Measurements from ENCODE around the gene RNF41. TPM values are rescaled to one million over a fixed set of nuclear protein-coding genes. Genes with fewer than 3 reads are reported as not detected.

The RNF41 gene
- total and polyA plus RNA-seq, 2 of the 13 experiments (the other 11 are each of a cell fraction or from before 2014, with no cell fraction given): 27.1 to 39.4 TPM

DNA sequence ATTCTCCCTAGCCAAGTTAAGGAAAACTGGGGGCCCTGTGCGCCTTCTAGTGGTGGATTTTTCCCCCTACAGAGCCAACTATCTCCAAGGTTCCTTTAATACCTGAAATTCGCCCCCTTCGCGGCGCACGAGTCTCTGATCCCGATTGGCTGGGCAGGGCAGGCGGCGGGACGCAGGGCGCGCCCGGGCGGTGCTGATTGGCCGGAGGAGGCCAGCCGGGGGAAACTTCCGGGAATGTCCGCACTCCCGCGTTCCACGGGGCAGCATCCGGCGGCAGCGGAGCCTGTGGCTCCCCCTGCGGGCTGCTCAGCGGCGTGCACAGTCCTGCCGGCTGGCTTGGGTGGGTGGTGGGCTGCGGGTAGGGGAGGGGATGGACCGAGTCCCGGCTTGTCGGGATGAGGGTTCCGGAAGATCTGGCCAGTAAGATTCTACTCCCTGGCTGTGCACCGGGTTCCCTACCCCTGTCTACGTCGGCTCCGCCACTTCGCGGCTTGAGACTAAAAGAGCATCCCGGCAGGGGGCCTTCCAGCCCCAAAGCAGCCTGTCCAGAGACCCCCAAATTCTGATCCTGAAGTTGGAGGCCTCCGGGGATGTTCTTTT is 2.5 kb upstream of the RNF41 start, which contains the start of gene NABP2 (continued):
- TF ChIP-seq ATF7-NPFF (CRISPR knock-in tag; IDR thresholded peaks at IDR 0.05; ENCODE audit: low read depth): peak; percentile 68; the same call in 1 of the 2 replicates
- TF ChIP-seq HES4 (CRISPR knock-in tag; IDR thresholded peaks at IDR 0.05; ENCODE audit: borderline replicate concordance): no peak
- TF ChIP-seq RAD51 (IDR thresholded peaks at IDR 0.05; ENCODE audit: borderline replicate concordance): no peak
- TF ChIP-seq, protein P1, sequence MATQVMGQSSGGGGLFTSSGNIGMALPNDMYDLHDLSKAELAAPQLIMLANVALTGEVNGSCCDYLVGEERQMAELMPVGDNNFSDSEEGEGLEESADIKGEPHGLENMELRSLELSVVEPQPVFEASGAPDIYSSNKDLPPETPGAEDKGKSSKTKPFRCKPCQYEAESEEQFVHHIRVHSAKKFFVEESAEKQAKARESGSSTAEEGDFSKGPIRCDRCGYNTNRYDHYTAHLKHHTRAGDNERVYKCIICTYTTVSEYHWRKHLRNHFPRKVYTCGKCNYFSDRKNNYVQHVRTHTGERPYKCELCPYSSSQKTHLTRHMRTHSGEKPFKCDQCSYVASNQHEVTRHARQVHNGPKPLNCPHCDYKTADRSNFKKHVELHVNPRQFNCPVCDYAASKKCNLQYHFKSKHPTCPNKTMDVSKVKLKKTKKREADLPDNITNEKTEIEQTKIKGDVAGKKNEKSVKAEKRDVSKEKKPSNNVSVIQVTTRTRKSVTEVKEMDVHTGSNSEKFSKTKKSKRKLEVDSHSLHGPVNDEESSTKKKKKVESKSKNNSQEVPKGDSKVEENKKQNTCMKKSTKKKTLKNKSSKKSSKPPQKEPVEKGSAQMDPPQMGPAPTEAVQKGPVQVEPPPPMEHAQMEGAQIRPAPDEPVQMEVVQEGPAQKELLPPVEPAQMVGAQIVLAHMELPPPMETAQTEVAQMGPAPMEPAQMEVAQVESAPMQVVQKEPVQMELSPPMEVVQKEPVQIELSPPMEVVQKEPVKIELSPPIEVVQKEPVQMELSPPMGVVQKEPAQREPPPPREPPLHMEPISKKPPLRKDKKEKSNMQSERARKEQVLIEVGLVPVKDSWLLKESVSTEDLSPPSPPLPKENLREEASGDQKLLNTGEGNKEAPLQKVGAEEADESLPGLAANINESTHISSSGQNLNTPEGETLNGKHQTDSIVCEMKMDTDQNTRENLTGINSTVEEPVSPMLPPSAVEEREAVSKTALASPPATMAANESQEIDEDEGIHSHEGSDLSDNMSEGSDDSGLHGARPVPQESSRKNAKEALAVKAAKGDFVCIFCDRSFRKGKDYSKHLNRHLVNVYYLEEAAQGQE (IDR thresholded peaks at IDR 0.05; ENCODE audit: borderline replicate concordance in 1 of 2, low read depth in 1 of 2, low read length in 2 of 2): peak in 1 of 2 experiments; percentile 53; a peak in 1 of 4 replicates
- TF ChIP-seq ZNF629 (CRISPR knock-in tag; conservative IDR thresholded peaks at IDR 0.05): no peak
- no peak for TF ChIP-seq GPN1 (CRISPR knock-in tag; IDR thresholded peaks at IDR 0.05; ENCODE audit: borderline replicate concordance)
- TF ChIP-seq MEF2D (CRISPR knock-in tag; IDR thresholded peaks at IDR 0.05): 0 out of 2 replicates have a peak, but pooled peaks have one; percentile 56
- peak; percentile 86 for TF ChIP-seq GATAD1 (CRISPR knock-in tag; IDR thresholded peaks at IDR 0.05)
- TF ChIP-seq ZKSCAN8 (CRISPR knock-in tag; IDR thresholded peaks at IDR 0.05; ENCODE audit: borderline replicate concordance): no peak
- TF ChIP-seq CREM (IDR thresholded peaks at IDR 0.05): peak; percentile 14; the same call in 1 of the 2 replicates
- TF ChIP-seq CREM (CRISPR knock-in tag; IDR thresholded peaks at IDR 0.05): no peak
- TF ChIP-seq ZBTB25 (CRISPR knock-in tag; IDR thresholded peaks at IDR 0.05): peak; percentile 60; the same call in 1 of the 2 replicates
- TF ChIP-seq HOXD1 (CRISPR knock-in tag; IDR thresholded peaks at IDR 0.05): 0 out of 2 replicates have a peak, but pooled peaks have one; percentile 59
- peak; percentile 60; the same call in 1 of the 3 replicates for TF ChIP-seq MXI1 (IDR thresholded peaks at IDR 0.05; ENCODE audit: borderline replicate concordance, low read depth, low read length)
- TF ChIP-seq POLR2AphosphoS5 (IDR thresholded peaks at IDR 0.05; ENCODE audit: low read depth, low read length): no peak; the same call in 1 of the 2 replicates
- TF ChIP-seq THAP11 (CRISPR knock-in tag; IDR thresholded peaks at IDR 0.05): peak; percentile 88
- TF ChIP-seq ZNF510 (CRISPR knock-in tag; IDR thresholded peaks at IDR 0.05; ENCODE audit: low read depth): no peak; the same call in 1 of the 2 replicates
- no peak for TF ChIP-seq KAT7 (CRISPR knock-in tag; IDR thresholded peaks at IDR 0.05; ENCODE audit: borderline replicate concordance)
- peak; percentile 50; the same call in 1 of the 2 replicates for TF ChIP-seq ARNT2 (CRISPR knock-in tag; IDR thresholded peaks at IDR 0.05; ENCODE audit: low read depth)
- TF ChIP-seq PPARG (CRISPR knock-in tag; conservative IDR thresholded peaks at IDR 0.05): no peak
- TF ChIP-seq ZFP82 (CRISPR knock-in tag; IDR thresholded peaks at IDR 0.05; ENCODE audit: borderline replicate concordance): 0 out of 2 replicates have a peak, but pooled peaks have one; percentile 38
- peak; percentile 66 for TF ChIP-seq ERF (CRISPR knock-in tag; IDR thresholded peaks at IDR 0.05)
- 0 out of 2 replicates have a peak, but pooled peaks have one; percentile 36 for TF ChIP-seq FOXO1 (CRISPR knock-in tag; IDR thresholded peaks at IDR 0.05)
- 0 out of 2 replicates have a peak, but pooled peaks have one; percentile 5 for TF ChIP-seq ZNF264 (CRISPR knock-in tag; IDR thresholded peaks at IDR 0.05)
- TF ChIP-seq ZNF572 (CRISPR knock-in tag; IDR thresholded peaks at IDR 0.05): 0 out of 2 replicates have a peak, but pooled peaks have one; percentile 56
- TF ChIP-seq ZNF747 (CRISPR knock-in tag; IDR thresholded peaks at IDR 0.05; ENCODE audit: borderline replicate concordance): 0 out of 2 replicates have a peak, but pooled peaks have one; percentile 28
- peak; percentile 74 for TF ChIP-seq PITX1 (CRISPR knock-in tag; IDR thresholded peaks at IDR 0.05)
- TF ChIP-seq LCORL (IDR thresholded peaks at IDR 0.05): no peak
- TF ChIP-seq LCORL (CRISPR knock-in tag; IDR thresholded peaks at IDR 0.05): peak; percentile 77

Data from HepG2 (cell line).